Neural progenitor cell (in vitro differentiated cells): ENCODE data around the gene USP34. TPM values are rescaled to one million over a fixed set of nuclear protein-coding genes. Genes with fewer than 3 reads are reported as not detected.

Source experiments
- DNase-seq: peaks from one replicate; pipeline ENCODE4 v3.0.0-alpha.2; 2016; ENCODE audit warnings: low spot score
- H2AFZ ChIP-seq: fragments of 200-600 bp; sonication (generic); replicated peaks from 2 replicates; pipeline ENCODE4 v1.6.1; 2016; ENCODE audit warnings: antibody characterized with exemption
- H3F3A ChIP-seq: fragments of 200-600 bp; sonication (generic); 2 replicates; pipeline ENCODE4 v1.6.1; 2016; ENCODE audit warnings: antibody characterized with exemption, low read depth
- H3K27ac ChIP-seq: fragments of 200-600 bp; sonication (generic); 2 replicates; pipeline ENCODE4 v1.5.1; 2016; ENCODE audit warnings: mild to moderate bottlenecking
- H3K27me3 ChIP-seq: fragments of 200-600 bp; sonication (generic); 2 replicates; pipeline ENCODE4 v1.6.1; 2016; ENCODE audit warnings: mild to moderate bottlenecking, moderate library complexity
- H3K36me3 ChIP-seq: fragments of 200-600 bp; sonication (generic); 2 replicates; pipeline ENCODE4 v1.5.1; 2016
- H3K4me1 ChIP-seq: fragments of 200-600 bp; sonication (generic); 2 replicates; pipeline ENCODE4 v1.6.1; 2016; ENCODE audit warnings: mixed run types
- H3K4me2 ChIP-seq: fragments of 200-600 bp; sonication (generic); 2 replicates; pipeline ENCODE4 v1.6.1; 2016
- H3K4me3 ChIP-seq: fragments of 200-600 bp; sonication (generic); 2 replicates; pipeline ENCODE4 v1.5.1; 2016
- H3K79me2 ChIP-seq: fragments of 200-600 bp; sonication (generic); 2 replicates; pipeline ENCODE4 v1.6.1; 2016; ENCODE audit warnings: low read depth
- H3K9ac ChIP-seq: fragments of 200-600 bp; sonication (generic); 2 replicates; pipeline ENCODE4 v1.6.1; 2016
- H3K9me3 ChIP-seq: fragments of 200-600 bp; sonication (generic); 2 replicates; pipeline ENCODE4 v1.5.1; 2016; ENCODE audit warnings: low read depth
- H4K20me1 ChIP-seq: fragments of 200-600 bp; sonication (generic); 2 replicates; pipeline ENCODE4 v1.6.1; 2016; ENCODE audit warnings: low read depth
- H3K27ac Mint-ChIP-seq: 3 replicates; pipeline ENCODE4 v1.8.0; 2021; ENCODE audit warnings: mixed read lengths
- H3K27me3 Mint-ChIP-seq: 2 replicates; pipeline ENCODE4 v1.8.0; 2022; ENCODE audit warnings: low read depth, mild to moderate bottlenecking, inconsistent platforms, moderate library complexity, mixed read lengths; ENCODE audit not compliant: insufficient read depth
- H3K36me3 Mint-ChIP-seq: 3 replicates; pipeline ENCODE4 v1.8.0; 2021; ENCODE audit warnings: mixed read lengths
- H3K4me1 Mint-ChIP-seq: 3 replicates; pipeline ENCODE4 v1.8.0; 2021; ENCODE audit warnings: mixed read lengths
- H3K4me3 Mint-ChIP-seq: 3 replicates; pipeline ENCODE4 v1.8.0; 2021; ENCODE audit warnings: mild to moderate bottlenecking, moderate library complexity, mixed read lengths
- H3K9me3 Mint-ChIP-seq: 3 replicates; pipeline ENCODE4 v1.8.0; 2020; ENCODE audit warnings: mixed read lengths
- CTCF ChIP-seq: fragments of 200-600 bp; sonication (generic); IDR thresholded peaks from 2 replicates; pipeline ENCODE4 v1.5.1; 2017; ENCODE audit warnings: antibody characterized with exemption, mild to moderate bottlenecking
- EZH2 ChIP-seq: fragments of 200-600 bp; sonication (generic); IDR thresholded peaks from 2 replicates; pipeline ENCODE4 v1.6.1; 2017; ENCODE audit warnings: antibody characterized with exemption, mild to moderate bottlenecking, moderate library complexity
- EZH2phosphoT487 ChIP-seq: fragments of 200-600 bp; sonication (generic); IDR thresholded peaks from 2 replicates; pipeline ENCODE4 v1.6.1; 2017; ENCODE audit warnings: antibody characterized with exemption
- total RNA-seq: library from RNA; depleted of rRNA; stranded (reverse); fragments of >200 nt; gene quantifications from 2 replicates; pipeline ENCODE4 v1.2.3, GENCODE V29; 2015; ENCODE audit warnings: low replicate concordance

The USP34 gene
- total RNA-seq, 1 donor from 2014 or later: 162 TPM

- Histone ChIP-seq H3K79me2 (no peaks in the 10 kb centered on the region), H4K20me1 (no peaks in the 10 kb centered on the region), H3K4me1 (no peaks in the 10 kb centered on the region), H2AFZ (no peak overlapping the region), H3K27me3 (no peaks in the 10 kb centered on the region), H3K4me2 (no peak overlapping the region), H3K4me3 (no peak overlapping the region), H3K9me3 (no peaks in the 10 kb centered on the region), H3K9ac (no peak overlapping the region), H3K36me3 (peaks cover 14% of the 10 kb centered on the region), H3K27ac (no peak overlapping the region), H3F3A (no peaks in the 10 kb centered on the region)
- TF ChIP-seq CTCF: no peak
- TF ChIP-seq EZH2phosphoT487: no peak
- no peak for TF ChIP-seq EZH2
- Mint-ChIP-seq H3K27ac (no peak overlapping the region), H3K36me3 (peaks cover 12% of the 10 kb centered on the region), H3K27me3 (no peaks in the 10 kb centered on the region), H3K9me3 (no peaks in the 10 kb centered on the region), H3K4me3 (no peak overlapping the region), H3K4me1 (no peaks in the 10 kb centered on the region)
- no peak for DNase-seq
Measured at GRCh38 chr2:61327173-61327572, 143.7 kb downstream of the USP34 start.

GRCh38 chr2:61326423-61326822 is 144.5 kb downstream of the USP34 start:
- Histone ChIP-seq H3K27ac (no peak overlapping the region), H3K4me2 (no peak overlapping the region), H3K4me3 (no peak overlapping the region), H3K4me1 (no peaks in the 10 kb centered on the region), H3K36me3 (peaks cover 9% of the 10 kb centered on the region), H3K9me3 (no peaks in the 10 kb centered on the region), H2AFZ (no peak overlapping the region), H3K27me3 (no peaks in the 10 kb centered on the region), H4K20me1 (no peaks in the 10 kb centered on the region), H3K79me2 (no peaks in the 10 kb centered on the region), H3K9ac (no peak overlapping the region), H3F3A (no peaks in the 10 kb centered on the region)
- Mint-ChIP-seq H3K27ac (no peak overlapping the region), H3K9me3 (no peaks in the 10 kb centered on the region), H3K27me3 (no peaks in the 10 kb centered on the region), H3K36me3 (peaks cover 17% of the 10 kb centered on the region), H3K4me3 (no peak overlapping the region), H3K4me1 (no peaks in the 10 kb centered on the region)
- TF ChIP-seq EZH2phosphoT487 (no peak), EZH2 (no peak)
- DNase-seq: no peak

GRCh38 chr2:61320181-61320580 is 150.7 kb downstream of the USP34 start:
- Histone ChIP-seq H3F3A (no peaks in the 10 kb centered on the region), H3K4me1 (no peaks in the 10 kb centered on the region), H3K4me2 (no peak overlapping the region), H2AFZ (no peak overlapping the region), H3K9ac (no peak overlapping the region), H3K36me3 (peaks cover 5% of the 10 kb centered on the region), H3K27me3 (no peaks in the 10 kb centered on the region), H3K79me2 (no peaks in the 10 kb centered on the region), H3K4me3 (no peak overlapping the region), H3K9me3 (no peaks in the 10 kb centered on the region), H4K20me1 (no peaks in the 10 kb centered on the region), H3K27ac (no peak overlapping the region)
- Mint-ChIP-seq H3K27ac (no peak overlapping the region), H3K9me3 (no peaks in the 10 kb centered on the region), H3K4me3 (no peak overlapping the region), H3K36me3 (peaks cover 16% of the 10 kb centered on the region), H3K4me1 (no peaks in the 10 kb centered on the region), H3K27me3 (no peaks in the 10 kb centered on the region)
- no peak for DNase-seq
- TF ChIP-seq CTCF: no peak
- no peak for TF ChIP-seq EZH2phosphoT487
- no peak for TF ChIP-seq EZH2

- no peak overlapping the region for H3K27ac Mint-ChIP-seq
- Histone ChIP-seq H3K4me3 (no peak overlapping the region), H3K4me2 (no peak overlapping the region), H3K79me2 (no peaks in the 10 kb centered on the region), H2AFZ (no peak overlapping the region), H4K20me1 (no peaks in the 10 kb centered on the region), H3F3A (peaks cover 3% of the 10 kb centered on the region), H3K9me3 (no peaks in the 10 kb centered on the region), H3K36me3 (peaks cover 14% of the 10 kb centered on the region), H3K27me3 (no peaks in the 10 kb centered on the region), H3K9ac (no peak overlapping the region), H3K27ac (no peak overlapping the region), H3K4me1 (no peaks in the 10 kb centered on the region)
- no peaks in the 10 kb centered on the region for H3K9me3 Mint-ChIP-seq
- DNase-seq: no peak
- no peaks in the 10 kb centered on the region for H3K4me1 Mint-ChIP-seq
- peaks cover 19% of the 10 kb centered on the region for H3K36me3 Mint-ChIP-seq
- TF ChIP-seq CTCF: no peak
- H3K4me3 Mint-ChIP-seq: no peak overlapping the region
- H3K27me3 Mint-ChIP-seq: no peaks in the 10 kb centered on the region
Measured at GRCh38 chr2:61318553-61318952, 152.3 kb downstream of the USP34 start.
